Forelimb muscle (tissue), 1 donor: ENCODE data around the gene NOSIP. TPM values are rescaled to one million over a fixed set of nuclear protein-coding genes. Genes with fewer than 3 reads are reported as not detected.
A peak's percentile ranks its signal among the peaks of the same experiment; 100 is the strongest.

Experiments
- DNase-seq: peaks from one replicate; pipeline ENCODE4 v3.0.0-alpha.2; 2013; ENCODE audit warnings: low read depth
- polyA plus RNA-seq: library from polyadenylated mRNA; unstranded; fragments of 120-200 nt; gene quantifications from one replicate; pipeline ENCODE4 v1.2.1, GENCODE V29; 2013; ENCODE audit not compliant: insufficient read length

NOSIP gene
- polyA plus RNA-seq, 1 donor, result 56.5 TPM

DNA sequence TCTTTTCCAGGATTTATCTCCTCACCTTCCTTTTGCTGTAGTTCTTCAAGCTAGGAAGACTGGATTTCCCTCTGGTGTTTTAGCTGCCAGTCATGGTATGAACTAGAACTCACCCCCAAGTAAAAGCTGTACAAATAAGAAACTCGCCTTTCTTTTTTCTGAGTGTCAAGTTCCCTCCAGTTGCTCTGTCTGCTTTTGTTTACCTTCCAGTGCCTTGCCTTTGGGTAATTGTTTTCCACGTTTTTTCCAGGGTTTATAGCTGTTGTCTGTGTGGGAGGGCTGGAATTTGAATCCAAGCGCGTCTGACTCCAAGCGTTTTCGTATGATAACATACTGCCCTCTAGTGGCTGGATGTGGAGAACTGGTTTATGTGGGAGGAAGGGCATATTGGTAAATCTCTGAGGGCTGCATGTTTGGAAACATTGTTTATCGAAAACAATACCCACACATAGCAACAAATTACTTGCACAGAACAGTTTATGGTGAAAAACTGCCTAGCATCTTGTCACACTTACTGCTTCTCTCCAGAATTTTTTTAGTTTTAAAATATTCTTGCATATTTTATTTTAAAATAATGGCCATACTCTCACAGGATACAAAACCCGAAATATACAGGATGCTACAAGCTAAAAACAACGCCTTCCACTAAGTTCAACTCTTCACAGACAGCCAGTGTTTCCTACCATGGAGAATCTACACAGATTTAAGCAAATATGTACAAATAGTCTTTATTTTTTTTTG is 33.4 kb downstream of the NOSIP start:
- peak; percentile 92 for DNase-seq

DNA sequence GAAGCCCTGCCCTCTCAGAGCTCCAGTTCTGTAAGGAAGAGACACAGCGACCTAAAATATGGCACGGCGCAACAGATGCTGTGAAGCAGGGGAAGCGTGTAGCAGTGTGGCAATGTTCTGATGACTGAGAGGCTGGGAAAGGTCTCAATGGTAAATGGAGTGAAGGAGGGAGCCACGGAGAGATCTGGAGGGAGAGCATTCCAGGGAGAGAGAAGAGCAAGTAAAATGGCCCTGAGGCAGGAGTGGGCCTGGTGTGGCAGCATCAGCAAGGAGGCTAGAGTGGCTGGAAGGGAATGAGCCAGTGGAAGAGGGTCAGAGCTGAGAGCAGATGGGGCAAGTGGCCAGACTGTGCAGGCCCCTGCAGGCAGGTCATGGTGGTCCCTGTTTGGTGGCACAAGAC is 36.2 kb downstream of the NOSIP start:
- DNase-seq, result no peak

DNA sequence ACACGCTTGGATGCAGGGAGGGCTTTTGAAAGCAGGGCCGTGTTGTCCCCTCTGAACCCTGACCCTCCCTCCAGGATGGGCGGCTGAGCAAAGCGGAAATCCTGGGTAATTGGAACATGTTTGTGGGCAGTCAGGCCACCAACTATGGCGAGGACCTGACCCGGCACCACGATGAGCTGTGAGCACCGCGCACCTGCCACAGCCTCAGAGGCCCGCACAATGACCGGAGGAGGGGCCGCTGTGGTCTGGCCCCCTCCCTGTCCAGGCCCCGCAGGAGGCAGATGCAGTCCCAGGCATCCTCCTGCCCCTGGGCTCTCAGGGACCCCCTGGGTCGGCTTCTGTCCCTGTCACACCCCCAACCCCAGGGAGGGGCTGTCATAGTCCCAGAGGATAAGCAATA is 37.3 kb downstream of the NOSIP start:
- no peak for DNase-seq

DNA sequence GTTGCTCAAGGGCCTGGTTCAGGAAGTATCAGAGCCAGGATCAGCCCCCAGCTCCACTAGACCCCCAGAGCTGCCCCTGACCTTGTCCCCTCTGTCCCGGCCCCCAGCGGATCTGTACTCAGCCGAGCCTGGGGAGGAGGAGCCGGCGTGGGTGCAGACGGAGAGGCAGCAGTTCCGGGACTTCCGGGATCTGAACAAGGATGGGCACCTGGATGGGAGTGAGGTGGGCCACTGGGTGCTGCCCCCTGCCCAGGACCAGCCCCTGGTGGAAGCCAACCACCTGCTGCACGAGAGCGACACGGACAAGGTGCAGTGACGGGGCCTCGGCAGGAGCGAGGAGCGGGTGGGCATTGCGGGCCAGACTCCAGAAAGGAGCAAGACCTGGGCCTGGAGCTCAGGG is 37.9 kb downstream of the NOSIP start:
- DNase-seq, result no peak

DNA sequence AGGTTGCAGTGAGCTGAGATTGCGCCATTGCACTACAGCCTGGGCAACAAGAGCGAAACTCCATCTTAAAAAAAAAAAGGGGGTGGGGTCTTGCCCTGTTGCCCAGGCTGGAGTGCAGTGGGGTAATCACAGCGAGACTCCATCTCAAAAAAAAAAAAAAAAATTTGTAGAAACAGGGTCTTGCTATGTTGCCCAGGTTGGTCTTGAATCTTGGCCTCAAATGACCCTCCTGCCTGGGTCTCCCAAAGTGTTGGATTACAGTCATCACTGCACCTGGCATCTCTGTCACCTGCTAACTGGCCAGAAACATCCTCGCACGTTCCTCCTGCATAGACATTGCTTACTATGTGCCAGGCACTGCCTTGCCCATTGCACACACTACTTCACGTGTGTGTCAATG is 38.4 kb downstream of the NOSIP start:
- no peak for DNase-seq

DNA sequence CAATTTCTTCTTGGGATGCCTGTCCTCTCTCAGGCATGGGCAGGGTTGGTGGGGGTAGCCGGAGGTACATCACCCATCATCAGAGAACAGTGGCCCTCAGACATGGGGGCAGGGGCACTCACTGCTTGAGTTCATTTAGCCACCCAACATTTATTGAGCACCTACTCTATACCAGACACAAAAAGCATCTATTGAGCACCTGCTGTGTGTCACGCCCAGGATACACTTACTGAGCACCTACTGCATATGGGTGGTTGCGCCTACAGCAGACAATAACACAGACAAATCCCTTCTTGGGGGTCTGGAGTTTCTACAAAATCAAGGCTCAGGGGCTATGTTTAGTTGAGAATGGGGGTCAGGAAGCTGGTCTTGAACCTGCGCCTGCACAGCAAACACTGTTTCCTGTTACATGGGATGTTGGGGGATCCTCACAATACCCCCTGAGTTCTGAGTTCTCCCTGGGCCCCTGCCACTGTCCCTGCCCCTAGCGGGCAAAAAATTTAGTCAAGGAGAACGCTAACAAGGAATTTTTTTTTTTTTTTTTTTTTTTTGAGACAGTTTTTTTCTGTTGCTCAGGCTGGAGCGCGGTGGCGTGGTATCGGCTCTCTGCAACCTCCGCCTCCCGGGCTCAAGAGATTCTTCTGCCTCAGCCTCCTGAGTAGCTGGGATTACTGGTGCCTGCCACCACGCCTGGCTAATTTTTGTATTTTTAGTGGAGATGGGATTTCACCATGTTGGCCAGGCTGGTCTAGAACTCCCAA is 41.0 kb downstream of the NOSIP start:
- DNase-seq, result no peak

DNA sequence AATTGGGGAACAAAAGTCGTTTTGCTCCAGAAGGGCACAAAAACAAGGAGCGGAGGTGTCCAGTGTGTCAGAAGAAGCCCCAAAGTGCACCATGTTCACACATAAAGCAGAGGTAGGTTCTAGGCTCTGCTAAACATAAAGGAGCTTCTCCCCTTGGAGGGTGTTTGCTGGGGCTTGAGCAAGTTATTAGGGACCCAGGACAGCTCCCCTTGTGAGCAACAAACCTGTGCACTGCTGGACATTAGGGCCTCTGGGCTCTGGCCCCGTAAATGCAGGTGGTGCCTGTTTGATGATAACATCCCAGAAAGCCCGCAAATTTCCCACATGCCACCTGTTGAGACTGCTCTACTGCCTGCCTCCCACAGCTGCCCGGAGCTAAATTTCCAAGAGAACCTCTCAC is 41.7 kb downstream of the NOSIP start:
- DNase-seq, result no peak

DNA sequence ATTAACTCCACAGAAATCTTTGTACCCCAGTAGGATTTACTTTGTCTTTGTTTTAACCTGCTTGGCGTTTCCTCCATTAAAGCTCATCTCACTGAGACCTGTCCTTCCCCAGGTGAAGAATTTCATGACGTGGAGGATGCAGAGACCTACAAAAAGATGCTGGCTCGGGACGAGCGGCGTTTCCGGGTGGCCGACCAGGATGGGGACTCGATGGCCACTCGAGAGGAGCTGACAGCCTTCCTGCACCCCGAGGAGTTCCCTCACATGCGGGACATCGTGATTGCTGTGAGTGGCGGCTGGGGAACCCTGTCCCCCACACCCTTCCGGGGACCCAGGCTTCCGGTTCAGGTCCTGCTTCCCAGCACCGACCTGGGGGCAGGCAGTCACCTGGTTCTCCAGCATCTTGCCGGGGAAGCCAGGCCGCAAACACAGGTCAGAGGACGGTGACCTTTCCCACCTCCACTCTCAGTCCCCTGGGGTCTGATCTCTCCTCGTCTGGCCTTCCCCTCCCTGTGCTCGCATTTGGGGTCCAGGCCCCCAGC is 43.4 kb downstream of the NOSIP start:
- DNase-seq, result no peak

DNA sequence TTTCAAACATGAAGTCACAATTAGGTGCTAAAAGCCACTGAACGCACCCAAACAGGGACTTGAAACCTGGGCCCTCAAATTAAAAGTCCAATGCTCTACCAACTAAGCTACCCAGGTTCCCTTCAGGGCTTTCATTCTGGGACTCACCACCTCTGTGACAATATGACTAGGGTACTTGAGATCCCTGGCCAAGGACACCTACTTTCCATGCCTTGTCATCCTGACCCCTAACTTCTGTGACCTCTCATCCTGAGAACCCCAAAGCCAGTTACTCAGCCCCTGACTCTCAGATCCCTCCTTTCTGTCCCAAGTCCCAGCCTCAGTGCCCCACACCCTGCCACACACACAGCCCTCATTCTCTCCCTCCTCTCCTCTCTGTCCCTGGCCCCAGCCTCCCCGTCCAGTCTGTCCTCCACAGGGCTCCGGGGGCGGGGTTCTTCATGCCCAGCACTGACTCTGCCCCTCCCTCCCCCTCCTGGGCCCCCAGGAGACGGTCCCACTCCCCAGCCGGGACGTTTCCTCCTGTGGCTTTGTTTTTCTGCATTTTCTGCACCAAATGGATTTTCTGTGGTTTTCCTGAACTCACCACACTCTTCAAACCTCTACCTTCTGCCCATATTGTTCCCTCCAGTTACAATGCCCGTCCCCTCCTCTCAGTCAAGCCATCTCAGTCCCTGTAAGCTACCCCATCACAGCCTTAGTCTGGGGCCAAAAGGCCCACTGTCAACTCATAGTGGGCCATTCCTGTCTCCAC is 45.5 kb downstream of the NOSIP start:
- DNase-seq, result no peak

DNA sequence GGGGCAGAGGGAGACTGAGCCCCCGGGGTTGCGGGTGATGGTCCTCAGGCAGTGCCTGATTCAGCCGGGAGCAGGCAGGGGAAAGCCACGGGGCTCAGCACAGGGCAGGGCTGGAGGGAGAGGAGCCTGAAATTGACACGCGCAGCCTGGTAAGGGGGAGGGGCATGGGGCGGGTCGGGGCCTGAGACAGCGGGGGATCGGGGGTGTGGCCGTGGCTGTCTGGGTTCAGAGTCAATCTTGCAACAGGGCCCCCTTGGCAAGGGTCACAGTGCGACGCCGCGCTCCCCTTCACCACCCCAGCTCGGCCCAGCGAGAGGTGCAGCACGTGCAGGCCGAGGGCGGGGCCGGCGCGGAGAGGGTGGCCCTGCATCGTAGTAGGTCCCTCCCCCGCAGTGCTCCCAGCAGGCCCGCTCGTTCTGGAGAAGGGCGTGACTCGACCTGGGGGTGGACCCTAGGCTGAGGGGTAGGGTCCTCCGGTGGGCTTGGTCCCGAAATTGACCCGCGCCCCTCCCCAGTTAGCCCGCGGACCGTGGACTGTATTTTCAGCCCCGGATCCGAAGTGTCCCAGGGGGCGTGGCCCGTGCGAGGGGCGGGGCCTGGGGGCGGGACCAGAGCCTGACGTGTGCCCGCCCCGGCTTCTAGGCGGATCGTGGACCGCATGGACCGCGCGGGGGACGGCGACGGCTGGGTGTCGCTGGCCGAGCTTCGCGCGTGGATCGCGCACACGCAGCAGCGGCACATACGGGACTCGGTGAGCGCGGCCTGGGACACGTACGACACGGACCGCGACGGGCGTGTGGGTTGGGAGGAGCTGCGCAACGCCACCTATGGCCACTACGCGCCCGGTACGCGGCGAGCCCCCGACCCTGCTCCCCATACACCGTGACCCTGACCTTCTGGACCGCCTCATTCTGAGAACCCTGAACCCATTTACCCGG is 46.5 kb downstream of the NOSIP start:
- no peak for DNase-seq

DNA sequence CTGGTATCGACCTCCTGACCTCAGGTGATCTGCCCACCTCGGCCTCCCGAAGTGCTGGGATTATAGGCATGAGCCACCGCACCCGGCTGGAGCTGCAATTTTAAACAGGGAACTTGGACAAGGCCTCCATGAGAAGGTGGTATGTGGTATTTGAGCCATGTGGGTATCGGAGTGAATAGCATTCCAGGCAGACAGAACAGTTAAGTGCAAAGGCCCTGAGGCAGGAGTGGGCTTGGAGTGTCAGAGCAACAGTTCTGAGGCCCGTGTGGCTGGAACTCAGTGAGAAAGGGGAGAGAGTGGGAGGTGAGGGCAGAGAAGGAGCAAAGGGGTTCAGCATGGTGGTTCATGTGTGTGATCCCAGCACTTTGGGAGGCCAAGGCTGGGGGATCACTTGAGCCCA is 49.6 kb downstream of the NOSIP start:
- no peak for DNase-seq

DNA sequence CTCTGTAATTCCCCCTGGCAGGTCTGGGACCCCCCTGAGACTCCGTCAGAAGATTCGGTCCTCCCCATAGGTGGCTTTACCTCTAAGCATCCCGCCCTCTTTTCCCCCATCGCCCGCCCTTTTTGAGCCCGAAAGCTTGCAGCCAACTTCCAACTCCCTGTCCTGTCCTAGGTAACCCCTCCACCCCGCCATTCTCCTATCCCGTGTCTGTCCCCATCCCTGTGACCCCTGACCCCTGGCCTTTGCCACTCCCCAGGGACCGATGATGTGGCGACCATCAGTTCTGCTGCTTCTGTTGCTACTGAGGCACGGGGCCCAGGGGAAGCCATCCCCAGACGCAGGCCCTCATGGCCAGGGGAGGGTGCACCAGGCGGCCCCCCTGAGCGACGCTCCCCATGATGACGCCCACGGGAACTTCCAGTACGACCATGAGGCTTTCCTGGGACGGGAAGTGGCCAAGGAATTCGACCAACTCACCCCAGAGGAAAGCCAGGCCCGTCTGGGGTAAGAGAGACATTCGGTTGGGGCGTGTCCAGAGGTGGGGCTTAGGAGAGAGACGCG is 52.1 kb downstream of the NOSIP start:
- no peak for DNase-seq

DNA sequence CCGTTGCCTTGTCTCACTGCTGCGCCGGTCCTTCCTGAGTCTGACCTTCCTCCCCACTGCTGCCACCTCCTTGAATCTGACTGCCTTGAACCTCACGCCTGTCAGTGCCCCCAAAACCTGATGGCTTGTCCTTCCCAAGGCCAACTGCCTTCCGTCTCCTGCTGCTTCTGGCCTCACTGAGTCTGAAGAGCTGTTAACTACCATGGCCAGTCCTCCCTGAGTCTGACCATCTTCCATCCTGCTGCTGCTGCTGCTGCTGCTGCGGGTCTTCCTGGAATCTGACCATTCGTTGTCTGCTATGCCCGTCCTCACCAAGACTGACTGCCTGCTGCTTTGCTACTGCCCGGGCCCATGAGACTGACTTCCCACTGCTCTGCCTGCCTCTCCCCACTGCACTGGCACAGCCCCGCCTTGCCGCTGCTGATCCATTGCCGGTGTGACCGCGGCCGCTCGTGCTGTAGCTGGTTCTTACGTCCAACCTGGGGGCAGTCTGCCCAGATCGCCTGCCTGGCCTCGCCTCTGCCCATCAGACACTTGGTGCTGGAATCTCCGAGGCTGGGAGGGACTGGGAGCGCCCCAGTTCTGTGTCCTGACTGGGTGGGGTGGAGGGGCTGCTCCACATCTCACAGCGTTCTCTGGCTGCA is 55.4 kb downstream of the NOSIP start:
- no peak for DNase-seq

DNA sequence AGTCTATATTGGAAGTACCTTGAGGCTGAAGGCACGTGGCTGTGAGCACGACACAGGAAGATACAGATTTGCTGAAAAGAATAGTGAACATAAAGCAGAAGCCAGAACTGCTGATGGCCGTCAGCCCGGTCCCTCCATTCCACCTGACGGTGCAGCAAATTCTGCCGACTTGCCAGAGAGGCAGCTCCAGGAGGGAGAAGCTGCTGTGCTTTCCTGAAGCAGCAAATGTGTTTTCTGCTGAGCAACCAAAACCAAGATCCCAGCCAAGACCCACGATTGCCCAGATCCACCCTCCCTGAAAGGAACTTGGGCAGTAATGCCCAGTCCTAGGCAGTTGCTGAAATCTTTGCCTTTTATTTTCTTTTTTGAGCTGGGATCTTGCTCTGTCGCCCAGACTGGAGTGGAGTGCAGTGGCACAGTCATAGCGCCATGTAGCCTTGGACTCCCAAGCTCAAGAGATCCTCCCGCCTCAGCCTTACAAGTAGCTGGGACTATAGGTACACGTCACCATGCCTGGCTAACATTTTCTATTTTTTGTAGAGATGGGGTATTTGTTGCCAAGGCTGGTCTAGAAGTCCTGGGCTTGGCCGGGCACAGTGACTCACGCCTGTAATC is 59.5 kb downstream of the NOSIP start:
- DNase-seq, result no peak

DNA sequence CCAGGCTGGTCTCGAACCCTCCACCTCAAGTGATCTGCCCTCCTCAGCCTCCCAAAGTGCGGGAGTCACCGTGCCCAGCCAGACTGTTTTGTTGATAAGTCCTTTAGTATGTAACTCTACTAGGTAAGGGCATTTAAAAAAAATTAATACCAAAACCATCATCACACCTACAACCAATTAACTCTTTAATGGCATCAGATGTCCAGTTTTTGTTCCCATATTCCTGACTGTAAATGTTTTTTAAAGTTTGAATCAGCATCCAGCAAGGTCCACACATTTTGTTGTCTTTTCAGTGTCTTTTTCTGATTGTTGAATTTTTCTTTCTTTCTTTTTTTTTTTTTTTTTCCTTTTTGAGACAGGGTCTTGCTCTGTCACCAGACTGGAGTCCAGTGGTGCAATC is 62.3 kb downstream of the NOSIP start:
- no peak for DNase-seq

DNA sequence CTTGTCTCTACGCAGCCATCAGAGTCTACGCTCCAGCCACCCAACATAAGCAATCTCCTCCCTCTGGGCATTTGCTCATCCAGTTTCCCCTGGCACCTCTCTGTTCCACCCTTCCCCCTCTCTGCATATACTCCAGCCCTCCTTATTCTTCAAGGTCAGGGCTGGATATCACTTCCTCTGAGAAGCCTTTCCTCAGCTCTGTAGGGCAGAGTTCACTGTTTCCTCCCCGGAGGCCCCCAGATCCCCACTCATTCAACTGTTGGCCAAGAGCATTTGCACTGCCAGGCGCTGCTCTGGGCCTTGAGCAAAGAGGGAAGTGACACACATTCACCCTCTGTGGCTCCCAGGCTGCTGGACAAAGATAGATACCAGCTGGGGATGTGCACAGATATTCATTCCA is 64.6 kb downstream of the NOSIP start:
- DNase-seq, result no peak

DNA sequence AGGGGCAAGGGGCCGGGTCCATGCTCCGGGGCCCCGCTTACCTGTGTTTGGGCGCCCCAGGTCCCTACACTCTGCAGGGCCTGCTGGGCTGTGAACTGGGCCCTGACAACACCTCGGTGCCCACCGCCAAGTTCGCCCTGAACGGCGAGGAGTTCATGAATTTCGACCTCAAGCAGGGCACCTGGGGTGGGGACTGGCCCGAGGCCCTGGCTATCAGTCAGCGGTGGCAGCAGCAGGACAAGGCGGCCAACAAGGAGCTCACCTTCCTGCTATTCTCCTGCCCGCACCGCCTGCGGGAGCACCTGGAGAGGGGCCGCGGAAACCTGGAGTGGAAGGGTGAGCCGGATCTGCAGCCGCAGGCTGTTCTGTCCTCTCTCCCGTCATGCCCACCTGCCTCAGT is 66.2 kb downstream of the NOSIP start:
- no peak for DNase-seq

DNA sequence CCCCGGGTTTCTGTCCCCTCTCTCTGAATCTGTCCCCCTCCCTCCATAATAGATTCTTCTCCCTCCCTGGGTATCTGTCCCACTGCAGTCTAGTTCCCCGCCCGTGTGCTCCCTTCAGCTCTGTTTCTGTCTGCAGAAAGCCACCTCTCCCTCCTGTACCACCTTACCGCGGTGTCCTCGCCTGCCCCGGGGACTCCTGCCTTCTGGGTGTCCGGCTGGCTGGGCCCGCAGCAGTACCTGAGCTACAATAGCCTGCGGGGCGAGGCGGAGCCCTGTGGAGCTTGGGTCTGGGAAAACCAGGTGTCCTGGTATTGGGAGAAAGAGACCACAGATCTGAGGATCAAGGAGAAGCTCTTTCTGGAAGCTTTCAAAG is 66.6 kb downstream of the NOSIP start:
- no peak for DNase-seq

DNA sequence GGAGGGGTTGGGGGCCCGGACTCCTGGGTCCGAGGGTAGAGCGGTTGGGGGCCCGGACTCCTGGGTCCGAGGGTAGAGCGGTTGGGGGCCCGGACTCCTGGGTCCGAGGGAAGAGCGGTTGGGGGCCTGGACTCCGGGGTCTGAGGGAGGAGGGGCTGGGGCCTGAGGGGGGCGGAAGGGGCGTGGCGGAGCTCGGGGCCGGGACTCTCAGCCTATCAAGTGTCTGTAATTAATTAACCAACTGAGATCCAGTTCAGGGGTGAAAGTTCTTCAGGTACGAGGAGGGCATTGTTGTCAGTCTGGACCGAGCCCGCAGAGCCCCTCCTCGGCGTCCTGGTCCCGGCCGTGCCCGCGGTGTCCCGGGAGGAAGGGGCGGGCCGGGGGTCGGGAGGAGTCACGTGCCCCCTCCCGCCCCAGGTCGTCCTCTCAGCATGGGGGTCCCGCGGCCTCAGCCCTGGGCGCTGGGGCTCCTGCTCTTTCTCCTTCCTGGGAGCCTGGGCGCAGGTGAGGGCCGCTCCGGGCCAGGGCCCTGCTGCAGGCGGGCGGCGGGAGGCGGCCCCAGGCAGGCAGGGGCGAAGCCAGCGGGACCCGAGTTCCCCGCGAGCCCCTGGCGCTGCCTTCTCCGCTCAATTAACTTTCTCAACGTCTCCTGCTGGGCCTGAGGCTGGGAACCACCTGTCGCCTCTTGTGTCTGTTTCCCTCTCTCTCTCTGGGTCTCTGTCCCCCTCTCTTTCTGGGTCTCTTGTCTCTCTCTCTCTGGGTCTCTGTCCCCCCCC is 67.2 kb downstream of the NOSIP start:
- no peak for DNase-seq
